VCaP (cell line): Measurements from ENCODE around the gene SRP72.
A peak's percentile ranks its signal among the peaks of the same experiment; 100 is the strongest.

Source experiments
- H3K27ac ChIP-seq: fragments of 450-650 bp; 2 replicates; pipeline ENCODE4 v1.5.1; 2017
- CTCF ChIP-seq: fragments of 450-650 bp; conservative IDR thresholded peaks from 2 replicates; pipeline ENCODE4 v1.5.1; 2017; ENCODE audit warnings: mild to moderate bottlenecking, moderate library complexity

Gene SRP72

GRCh38 chr4:56505269-56506130 lies 38.1 kb downstream of the SRP72 start, which contains the start of gene ARL9:
TSS of gene ARL9 (plus strand) at chr4:56505791. CDS start at chr4:56505863, 72 bp downstream.
- TF ChIP-seq CTCF: no peak
- H3K27ac ChIP-seq: no peak within 1 kb of the TSS

GRCh38 chr4:56511098-56511497 lies 43.7 kb downstream of the SRP72 start:
- peak overlapping the region; percentile 21; the same call in 1 of the 2 replicates for H3K27ac ChIP-seq
- no peak for TF ChIP-seq CTCF

GRCh38 chr4:56512166-56512565 lies 44.7 kb downstream of the SRP72 start:
- no peak overlapping the region for H3K27ac ChIP-seq
- no peak for TF ChIP-seq CTCF

GRCh38 chr4:56513517-56513916 lies 46.1 kb downstream of the SRP72 start:
- H3K27ac ChIP-seq: no peak overlapping the region
- TF ChIP-seq CTCF: no peak

- H3K27ac ChIP-seq: no peak overlapping the region
- TF ChIP-seq CTCF: no peak
Observed at GRCh38 chr4:56530269-56531148, 63.1 kb downstream of the SRP72 start.

GRCh38 chr4:56531149-56531770 lies 63.8 kb downstream of the SRP72 start:
- TF ChIP-seq CTCF: no peak

GRCh38 chr4:56531823-56532222 lies 64.4 kb downstream of the SRP72 start:
- H3K27ac ChIP-seq: no peak overlapping the region
- no peak for TF ChIP-seq CTCF

More at GRCh38 chr4:56531149-56531770, 63.8 kb downstream of the SRP72 start:
- H3K27ac ChIP-seq: no peak overlapping the region
